Measurements from ENCODE around the gene GNG12.
"Not testable (repeated sequence)": the region's sequence is repeated elsewhere in the genome, so short reads cannot be mapped to it uniquely, and the experiment has no call there.

GNG12 gene

DNA sequence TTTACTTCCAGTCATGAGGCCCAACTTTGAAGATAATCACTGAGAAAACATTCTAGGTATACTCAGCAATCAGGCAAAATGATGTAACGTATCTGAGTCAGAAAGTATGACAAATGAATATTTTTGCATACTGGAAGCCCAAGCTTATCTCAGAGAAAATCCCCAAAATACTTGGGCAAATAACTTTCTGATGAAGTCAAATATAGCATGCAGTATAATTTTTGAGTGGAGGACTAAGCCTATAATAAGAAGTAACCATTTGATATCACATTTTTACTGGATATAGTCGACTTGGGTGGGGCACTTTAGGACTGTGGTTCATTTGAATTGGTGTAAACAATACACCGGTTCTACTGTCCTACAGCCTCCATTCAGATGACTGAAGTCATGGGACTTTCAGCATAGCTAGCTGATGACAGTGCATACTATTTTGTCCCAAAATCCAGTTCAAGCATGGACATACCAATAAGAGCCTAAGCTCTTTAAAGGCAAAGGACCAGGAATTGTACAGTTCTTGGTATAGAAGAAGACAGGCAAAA lies 150.5 kb downstream of the GNG12 start:
- no peak for DNase-seq (ENCODE audit: low read depth)

DNA sequence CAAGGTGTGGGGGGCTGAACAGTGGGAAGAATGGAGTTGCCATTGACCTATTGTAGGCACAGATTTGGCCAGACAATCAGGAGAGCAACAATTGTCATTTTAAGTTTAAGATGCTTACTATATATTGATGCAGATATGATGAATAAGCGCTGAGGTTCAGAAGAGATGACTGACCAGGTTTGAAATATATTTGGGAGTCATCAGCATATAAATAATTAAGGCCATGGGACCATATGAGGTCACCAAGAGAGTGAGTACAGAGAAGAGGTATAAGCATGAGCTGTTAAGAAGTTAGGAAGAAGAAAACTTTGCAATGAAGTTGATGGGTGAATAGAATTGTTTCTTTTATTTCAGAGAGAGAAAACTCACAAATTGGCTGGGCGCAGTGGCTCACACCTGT lies 152.8 kb downstream of the GNG12 start:
- DNase-seq (ENCODE audit: low read depth) = no peak

DNA sequence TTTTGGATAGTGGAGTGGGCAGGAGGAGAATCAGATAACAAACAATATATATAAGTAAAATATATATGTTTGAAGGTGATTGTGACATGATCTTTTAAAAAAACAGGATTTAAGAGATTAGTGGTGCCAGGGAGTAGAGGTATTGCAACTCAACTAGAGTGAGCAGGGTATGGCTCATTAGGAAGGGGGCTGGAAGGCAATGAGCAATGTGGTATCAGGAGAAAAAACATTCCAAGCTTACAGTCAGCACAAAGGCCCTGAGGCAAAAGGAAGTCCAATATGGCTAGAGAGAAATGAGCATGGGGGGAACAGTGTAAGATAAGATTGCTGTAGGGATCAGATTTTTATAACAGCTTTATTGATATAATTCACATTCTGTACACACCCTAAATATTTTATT lies 153.6 kb downstream of the GNG12 start:
- DNase-seq (ENCODE audit: low read depth) = no peak

DNA sequence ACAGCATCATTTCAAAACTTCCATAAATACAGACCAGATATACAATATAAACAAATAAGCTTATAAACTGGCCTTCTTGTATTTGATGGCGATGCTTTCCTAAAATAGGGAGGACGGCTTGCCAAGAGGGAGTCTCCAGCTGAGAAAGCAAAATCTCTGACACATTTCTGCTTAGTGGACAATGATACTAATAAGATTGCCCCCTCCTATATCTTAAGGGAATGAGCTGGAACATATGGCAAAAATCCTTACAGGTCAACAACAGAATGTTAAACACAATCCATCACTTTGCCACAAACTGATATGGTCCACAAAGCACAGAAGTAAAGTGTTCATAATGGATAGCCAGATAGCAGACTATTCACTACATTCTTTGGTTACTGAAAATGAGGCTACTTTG lies 155.3 kb downstream of the GNG12 start:
- no peak for DNase-seq (ENCODE audit: low read depth)

DNA sequence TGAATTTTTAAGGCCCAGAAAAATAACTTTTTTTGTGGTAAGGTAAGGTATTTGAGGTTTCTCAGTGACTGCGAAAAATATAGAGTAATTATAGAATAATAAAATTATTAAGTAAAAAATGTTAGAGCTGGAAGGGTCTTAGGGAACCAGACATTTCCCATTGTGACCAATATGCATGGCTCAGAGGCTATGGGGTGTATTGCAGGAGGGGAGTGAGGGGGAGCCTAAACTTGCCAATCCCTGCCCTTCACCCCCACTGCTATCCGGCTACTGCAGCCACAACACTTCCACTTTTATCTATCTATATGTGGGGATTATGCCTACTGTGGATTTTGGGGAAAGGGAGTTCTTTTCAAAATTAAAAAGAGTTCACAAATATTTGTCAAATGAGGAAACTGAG lies 155.9 kb downstream of the GNG12 start:
- no peak for DNase-seq (ENCODE audit: low read depth)

DNA sequence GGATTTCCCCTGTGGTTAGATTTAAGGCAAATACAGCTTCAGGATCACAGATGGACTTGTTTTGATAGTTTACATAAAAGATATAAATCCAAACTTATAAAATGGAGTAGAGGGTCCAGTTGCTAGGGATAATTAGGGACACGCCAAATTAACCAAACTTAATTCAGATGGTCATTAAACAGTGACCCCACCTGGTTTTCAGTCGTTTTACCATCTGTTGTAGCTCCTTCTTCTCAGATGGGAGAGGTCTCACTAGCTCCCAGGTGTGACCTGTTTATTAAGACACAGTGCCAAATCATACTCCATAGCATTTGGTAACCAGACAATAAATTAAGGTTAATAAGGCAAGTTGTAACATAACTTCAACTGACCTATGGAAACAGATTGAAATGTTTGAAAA lies 156.3 kb downstream of the GNG12 start:
- no peak for DNase-seq (ENCODE audit: low read depth)

DNA sequence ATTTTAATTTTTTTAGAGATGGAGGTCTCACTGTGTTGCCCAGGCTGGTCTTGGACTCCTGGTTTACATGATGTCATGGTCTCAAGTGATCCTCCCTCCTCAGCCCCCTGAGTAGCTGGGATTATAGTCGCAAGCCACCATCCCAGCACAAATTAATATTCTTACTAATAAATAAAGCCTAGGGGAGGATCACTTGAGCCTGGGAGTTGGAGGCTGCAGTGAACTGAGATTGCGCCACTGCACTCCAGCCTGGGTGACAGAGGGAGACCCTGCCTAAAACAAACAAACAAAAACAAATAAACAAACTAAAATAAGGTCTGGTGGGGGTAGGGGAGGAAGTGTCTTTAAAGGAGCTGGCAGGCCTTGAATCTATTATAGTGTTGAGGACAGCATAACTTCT lies 157.0 kb downstream of the GNG12 start:
- DNase-seq (ENCODE audit: low read depth) = no peak

DNA sequence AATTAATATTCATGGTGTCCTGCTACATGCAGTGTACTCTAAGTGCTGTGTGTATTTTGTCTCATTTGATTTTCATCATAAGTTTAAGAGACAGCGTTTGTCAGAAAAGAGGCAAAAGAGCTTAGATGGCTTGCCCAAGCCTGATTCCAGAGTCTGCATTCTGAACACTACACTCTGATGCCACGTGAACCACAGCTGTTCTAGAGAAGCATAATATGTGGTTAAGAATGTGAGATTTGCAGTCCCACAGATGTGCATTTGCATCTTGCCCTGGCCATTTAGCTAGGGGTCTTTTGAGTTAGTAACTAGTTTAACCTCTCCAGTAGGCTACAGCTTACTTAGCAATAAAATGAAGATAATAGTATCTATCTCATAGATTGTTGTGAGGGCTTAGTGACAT lies 157.5 kb downstream of the GNG12 start:
- no peak for DNase-seq (ENCODE audit: low read depth)

DNA sequence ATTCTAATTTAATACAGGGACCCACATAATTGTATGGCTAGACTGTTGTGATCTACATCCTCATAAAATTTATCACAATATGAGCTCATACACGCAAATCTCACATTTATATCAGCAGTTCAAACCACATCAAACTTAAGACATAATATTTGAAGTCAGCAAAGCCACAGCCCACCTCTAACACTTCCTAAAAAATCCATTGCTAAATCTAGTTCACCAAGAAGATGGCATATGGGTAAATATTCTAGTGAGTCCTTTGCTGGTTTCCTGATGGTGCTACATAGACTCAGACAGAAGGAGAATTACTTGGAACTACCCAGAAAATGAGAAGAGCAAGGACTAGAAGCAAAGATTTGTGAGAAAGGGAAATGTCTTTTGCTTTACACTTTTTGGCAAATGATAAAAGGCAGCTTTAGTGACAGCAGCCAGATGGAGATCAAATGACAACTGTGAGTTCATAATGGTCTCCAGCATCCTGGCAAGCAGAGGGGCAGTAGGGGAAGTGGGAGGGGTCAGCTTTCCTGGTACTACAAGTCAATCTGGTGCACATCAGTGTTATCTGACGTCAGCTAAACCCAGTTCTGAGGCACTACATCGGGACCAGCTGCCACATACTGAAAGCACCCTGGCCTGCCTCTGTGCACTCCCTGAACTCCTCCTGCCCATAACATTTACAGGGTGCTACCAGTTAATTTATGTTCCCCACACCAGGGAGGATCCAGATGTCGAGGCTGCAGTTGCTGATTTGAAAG lies 158.8 kb downstream of the GNG12 start:
- DNase-seq (ENCODE audit: low read depth) = no peak

DNA sequence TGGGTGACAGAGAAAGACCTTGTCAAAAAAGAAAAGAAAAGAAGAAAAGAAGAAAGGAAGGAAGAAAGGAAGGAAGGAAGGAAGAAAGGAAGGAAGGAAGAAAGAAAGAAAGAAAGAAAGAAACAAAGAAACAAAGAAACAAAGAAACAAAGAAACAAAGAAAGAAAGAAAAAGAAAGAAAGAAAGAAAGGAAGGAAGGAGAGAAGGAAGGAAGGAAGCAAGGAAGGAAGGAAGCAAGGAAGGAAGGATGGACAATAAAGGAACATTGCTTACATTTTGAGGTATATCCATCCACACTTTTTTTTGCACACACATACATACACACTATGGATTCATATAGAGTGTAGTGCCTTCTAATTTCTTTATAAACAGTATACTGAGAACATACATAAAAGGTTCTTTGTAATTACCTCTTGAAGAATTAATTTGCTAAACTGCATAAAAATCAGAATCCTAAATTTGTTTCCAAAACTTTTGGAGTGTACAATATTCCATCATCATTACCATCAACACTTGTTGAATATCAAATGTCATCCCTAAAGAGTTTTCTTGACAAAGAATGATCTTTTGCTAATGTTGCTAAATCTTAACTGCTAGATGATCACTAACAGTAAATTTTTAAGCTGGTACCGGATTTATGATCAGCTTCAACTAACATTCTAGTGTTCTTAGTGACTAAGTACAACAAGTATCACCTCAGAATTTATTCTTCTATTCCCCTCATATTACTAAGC lies 159.6 kb downstream of the GNG12 start:
- DNase-seq (ENCODE audit: low read depth) = no peak

DNA sequence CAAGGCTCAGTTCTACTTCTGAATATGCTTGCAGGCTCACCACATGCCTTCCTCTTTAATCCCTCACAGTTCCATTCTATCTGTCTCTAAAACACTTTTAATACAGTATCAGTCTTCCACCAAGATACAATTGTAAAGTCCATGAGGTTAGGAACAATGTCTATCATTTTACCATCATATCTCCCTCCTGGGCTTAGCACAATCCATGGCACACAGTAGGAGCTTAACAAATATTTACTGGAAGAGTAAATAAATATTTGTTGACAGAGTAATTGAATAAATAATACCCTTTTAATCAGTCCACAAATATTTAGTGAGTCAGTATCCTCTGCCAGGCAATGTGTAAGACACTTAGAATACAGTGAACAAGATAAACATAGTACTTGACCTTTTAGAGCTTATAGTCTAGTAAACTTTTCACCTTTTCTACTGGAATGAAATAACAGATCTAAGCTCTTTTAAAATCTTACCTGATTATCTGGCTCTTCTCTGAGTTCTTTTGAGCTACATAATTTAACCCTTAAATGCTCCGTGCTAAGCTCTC lies 160.9 kb downstream of the GNG12 start:
- DNase-seq (ENCODE audit: low read depth) = no peak

DNA sequence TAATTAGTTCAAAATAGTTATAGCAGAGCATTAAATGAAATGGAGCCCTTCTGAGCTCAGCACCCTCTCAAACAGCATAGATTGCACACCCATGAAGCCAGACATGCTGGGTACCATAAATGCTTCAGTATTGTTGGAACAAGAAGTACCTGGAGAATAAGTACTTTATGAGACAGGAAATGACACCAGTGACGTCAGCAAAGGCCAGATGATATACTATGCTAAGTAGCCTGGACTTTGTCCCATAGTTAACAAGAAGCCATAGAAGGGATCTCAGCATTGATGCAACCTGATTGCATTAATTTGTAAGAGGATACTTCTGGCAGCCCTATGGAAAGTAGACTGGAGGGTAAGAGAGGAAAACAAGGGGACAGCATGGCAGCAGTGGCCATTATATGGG lies 164.6 kb downstream of the GNG12 start:
- DNase-seq (ENCODE audit: low read depth) = no peak

DNA sequence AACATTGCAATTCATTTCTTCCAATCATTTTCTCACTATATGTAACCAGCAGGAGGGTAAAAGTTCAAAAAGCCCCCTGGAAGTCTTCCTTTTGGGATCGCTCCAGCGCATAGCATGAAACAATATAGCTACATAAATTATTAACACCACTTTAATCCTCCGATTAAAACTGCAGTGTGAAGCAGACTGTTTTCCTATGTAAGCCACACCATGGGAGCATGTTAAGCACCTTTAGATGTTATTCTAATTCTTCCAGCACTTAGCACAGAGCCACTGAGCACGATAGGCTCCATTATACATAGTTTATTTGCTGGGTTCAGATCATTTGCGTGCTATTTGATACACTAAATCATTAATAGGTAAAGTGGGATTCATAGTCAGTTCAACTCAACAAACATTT lies 166.6 kb downstream of the GNG12 start:
- DNase-seq (ENCODE audit: low read depth) = no peak

DNA sequence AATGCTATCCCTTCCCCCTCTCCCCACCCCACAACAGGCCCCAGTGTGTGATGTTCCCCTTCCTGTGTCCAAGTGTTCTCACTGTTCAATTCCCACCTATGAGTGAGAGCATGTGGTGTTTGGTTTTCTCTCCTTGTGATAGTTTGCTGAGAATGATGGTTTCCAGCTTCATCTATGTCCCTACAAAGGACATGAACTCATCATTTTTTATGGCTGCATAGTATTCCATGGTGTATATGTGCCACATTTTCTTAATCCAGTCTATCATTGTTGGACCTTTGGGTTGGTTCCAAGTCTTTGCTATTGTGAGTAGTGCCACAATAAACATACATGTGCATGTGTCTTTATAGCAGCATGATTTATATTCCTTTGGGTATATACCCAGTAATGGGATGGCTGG lies 168.0 kb downstream of the GNG12 start:
- not testable (repeated sequence) for DNase-seq (ENCODE audit: low read depth)

DNA sequence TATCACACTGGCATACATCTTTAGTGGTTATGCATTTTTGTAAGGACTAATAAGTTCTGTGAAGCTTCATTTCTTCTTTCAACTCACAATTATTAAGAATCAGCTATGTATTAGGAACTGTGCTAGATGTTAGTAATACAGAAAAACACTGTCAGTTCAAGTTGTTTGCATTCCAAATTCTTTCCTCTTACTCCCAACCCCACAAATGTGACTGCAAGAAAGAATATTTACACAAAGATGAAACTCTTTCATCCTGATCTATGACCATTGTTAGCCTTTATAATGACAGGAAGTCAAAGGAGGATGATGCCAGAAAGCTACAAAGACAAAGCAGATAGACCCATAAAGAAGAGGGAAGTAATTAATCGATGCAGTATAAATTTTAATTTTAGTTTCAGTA lies 169.2 kb downstream of the GNG12 start:
- no peak for DNase-seq (ENCODE audit: low read depth)

DNA sequence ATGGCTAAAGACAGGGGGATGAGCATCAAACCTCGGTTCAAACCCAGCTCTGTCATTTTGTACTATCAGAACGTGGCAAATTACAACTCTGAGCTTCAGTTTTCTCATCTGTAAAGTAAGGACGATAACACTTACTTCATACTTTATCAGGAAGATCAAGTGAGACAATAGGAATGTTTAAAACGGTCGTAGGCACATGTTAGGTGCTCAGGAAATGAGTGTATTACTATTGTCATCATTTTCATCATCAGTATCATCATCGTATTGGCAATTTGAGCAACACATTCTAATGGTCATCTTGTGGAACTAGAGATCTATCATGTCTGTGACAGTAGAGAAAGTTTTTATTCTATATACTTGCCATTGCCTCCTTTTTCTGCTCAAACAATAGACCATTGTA lies 170.4 kb downstream of the GNG12 start:
- no peak for DNase-seq (ENCODE audit: low read depth)

DNA sequence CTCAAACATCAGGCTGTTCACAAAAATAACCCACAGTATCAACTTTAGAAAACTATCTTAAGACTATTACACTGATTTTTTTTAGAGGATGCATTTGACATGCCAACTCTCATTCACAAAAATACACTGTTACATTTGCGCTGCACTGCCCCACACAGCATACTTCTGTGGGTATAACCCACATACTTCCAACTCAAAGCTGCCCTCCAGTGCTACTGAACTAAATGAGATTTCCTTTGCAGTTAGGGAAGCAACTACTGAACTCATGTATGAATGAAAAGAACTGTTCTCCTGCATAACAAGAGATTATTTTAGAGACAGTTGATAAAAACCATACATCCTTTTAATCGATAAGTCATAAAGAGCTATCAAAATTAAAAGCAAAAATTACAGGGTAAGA lies 174.0 kb downstream of the GNG12 start:
- DNase-seq (ENCODE audit: low read depth) = no peak

DNA sequence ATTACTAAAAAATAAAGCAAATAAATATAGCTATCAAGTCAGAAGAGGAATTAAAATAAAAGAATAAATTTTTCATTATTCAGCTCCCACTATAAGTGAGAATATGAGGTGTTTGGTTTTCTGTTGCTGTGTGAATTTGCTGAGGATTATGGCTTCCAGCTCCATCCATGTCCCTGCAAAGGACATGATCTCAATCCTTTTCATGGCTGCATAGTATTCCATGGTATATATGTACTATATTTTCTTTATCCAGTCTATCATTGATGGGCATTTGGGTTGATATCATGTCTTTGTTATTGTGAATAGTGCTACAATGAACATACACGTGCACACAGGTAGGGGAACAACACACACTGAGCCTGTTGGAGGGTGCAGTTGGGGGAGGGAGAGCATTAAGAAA lies 176.1 kb downstream of the GNG12 start:
- not testable (repeated sequence) for DNase-seq (ENCODE audit: low read depth)

DNA sequence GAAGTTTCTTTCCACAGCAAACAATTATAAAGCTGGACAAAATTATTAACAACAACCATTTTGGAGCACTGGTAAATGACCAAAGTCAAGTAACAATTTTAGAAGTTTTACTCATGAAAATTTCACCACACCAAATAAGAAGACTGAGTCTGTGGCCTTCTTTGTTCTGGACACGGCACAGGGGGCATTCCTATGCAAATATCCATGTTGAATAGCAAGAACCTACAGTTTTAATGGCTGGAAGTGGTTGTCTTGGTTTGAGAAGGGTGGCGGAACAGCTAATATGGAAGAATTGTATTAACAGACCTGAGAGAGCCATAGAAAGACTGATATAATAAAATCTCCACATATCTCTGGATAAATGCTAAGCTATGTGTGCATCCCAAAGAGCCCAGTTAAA lies 177.7 kb downstream of the GNG12 start:
- DNase-seq (ENCODE audit: low read depth) = no peak

DNA sequence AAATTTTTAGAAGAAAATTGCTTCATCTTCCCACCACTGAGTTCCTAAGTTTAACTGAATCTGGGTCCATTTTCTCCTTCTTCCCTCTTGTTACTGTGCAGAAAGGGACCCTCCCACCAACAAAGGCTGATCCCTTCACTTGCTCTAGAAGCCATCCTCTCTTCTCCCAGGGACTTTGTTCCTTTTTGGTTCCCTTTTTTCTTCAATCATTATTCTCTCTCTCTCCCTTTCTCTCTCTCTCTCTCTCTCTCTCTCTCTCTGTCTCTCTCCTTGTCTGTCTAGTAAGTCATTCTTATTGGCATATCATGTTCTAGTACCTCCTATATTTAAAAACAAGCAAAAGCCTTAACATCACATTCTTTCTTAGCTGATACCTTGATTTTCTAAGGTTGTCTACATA lies 180.0 kb downstream of the GNG12 start:
- DNase-seq (ENCODE audit: low read depth) = no peak

DNA sequence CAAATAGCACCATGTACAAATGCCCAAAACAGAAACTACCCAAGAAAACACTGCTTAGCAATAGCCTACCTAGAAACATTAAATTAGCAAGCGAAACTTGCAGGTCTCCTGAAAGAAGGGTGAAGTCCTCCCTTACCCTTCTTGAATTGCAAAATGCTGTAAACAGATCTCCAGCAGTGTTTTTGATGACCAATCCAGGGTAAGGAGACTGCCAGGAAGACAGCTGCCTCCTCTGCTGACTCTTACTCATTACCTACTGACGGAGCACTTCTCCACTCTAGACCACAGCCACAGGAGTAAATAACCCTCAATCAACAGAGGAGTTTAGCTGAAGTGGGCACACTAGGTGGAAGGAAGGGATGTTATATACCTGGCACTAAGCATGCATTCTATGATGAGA lies 180.5 kb downstream of the GNG12 start:
- no peak for DNase-seq (ENCODE audit: low read depth)

Data from activated T-cell treated with anti-CD3 and anti-CD28 coated beads for 24 hours (primary cell).